ENCODE measurements around the gene THEMIS.

The THEMIS gene

DNA sequence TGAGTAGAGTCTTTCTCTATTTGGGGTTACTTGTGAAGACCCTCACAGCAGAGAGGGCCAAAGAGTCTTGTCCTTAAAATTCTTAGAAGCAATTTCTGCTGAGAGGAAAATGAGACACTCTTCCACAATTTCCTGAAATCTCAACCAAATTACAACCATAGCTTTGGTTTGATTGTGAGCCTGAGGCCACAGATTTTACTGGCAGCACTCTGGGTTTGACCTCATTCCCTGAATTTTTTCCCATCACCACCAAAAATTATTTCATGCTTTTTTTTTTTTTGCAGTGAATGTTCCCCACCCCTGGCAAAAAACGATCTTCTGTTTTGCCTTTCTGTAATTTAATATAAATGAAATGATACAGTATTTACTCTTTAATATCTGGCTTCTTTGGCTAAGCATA lies 125.5 kb downstream of the THEMIS start:
- no peaks in the 10 kb centered on the region for H3K9me2 ChIP-seq (replicated peaks; ENCODE audit: control insufficient read depth, low read length)
- H3K4me3 ChIP-seq (ENCODE audit: low read length), result no peak overlapping the region
- TF ChIP-seq, protein P1, sequence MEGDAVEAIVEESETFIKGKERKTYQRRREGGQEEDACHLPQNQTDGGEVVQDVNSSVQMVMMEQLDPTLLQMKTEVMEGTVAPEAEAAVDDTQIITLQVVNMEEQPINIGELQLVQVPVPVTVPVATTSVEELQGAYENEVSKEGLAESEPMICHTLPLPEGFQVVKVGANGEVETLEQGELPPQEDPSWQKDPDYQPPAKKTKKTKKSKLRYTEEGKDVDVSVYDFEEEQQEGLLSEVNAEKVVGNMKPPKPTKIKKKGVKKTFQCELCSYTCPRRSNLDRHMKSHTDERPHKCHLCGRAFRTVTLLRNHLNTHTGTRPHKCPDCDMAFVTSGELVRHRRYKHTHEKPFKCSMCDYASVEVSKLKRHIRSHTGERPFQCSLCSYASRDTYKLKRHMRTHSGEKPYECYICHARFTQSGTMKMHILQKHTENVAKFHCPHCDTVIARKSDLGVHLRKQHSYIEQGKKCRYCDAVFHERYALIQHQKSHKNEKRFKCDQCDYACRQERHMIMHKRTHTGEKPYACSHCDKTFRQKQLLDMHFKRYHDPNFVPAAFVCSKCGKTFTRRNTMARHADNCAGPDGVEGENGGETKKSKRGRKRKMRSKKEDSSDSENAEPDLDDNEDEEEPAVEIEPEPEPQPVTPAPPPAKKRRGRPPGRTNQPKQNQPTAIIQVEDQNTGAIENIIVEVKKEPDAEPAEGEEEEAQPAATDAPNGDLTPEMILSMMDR (IDR thresholded peaks at IDR 0.05; ENCODE audit: low read depth, low read length, poor library complexity, severe bottlenecking), result no peak
- no peak for TF ChIP-seq EZH2phosphoT487 (IDR thresholded peaks at IDR 0.05; ENCODE audit: borderline replicate concordance, low read length)
- no peak overlapping the region for H3K4me2 ChIP-seq (ENCODE audit: low read length)
- no peaks in the 10 kb centered on the region for H3K36me3 ChIP-seq (ENCODE audit: control insufficient read depth, low read length)
- no peaks in the 10 kb centered on the region for H3K9me3 ChIP-seq (ENCODE audit: control insufficient read depth, insufficient read depth, low read length)
- H4K20me1 ChIP-seq (ENCODE audit: control insufficient read depth, insufficient read depth, low read depth, low read length), result no peaks in the 10 kb centered on the region
- H3K79me2 ChIP-seq (ENCODE audit: control insufficient read depth, low read length), result no peaks in the 10 kb centered on the region
- no peaks in the 10 kb centered on the region for H3K4me1 ChIP-seq (ENCODE audit: control insufficient read depth, low read length)
- no peak overlapping the region for H3K27ac ChIP-seq (ENCODE audit: low read depth, low read length)
- H3F3A ChIP-seq (ENCODE audit: control insufficient read depth, insufficient read depth), result no peaks in the 10 kb centered on the region
- H3K27me3 ChIP-seq (ENCODE audit: control insufficient read depth, low read length), result no peaks in the 10 kb centered on the region

DNA sequence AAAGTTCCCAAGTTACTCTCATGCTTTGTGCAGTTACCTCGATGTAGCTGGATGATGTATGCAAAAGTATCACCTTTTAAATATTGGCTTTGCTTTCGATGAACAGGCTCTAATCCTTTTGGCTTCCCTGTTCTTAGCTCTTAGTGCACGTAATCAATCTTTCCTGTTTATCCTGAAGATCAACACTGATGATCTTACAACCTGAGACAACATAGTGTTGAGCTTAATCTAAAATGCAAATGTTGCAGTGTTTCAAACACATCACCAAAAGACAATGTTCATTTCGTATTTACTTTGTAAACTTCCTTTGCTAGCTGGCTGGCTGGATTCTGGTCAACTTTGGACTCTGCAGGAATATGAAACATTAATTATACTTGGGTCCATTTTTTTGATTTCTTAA lies 132.1 kb downstream of the THEMIS start:
- Histone ChIP-seq H3K27ac (ENCODE audit: low read depth, low read length) (no peak overlapping the region), H3K27me3 (ENCODE audit: control insufficient read depth, low read length) (no peaks in the 10 kb centered on the region), H3K4me2 (ENCODE audit: low read length) (no peak overlapping the region), H3K9me2 (replicated peaks; ENCODE audit: control insufficient read depth, low read length) (no peaks in the 10 kb centered on the region), H3K36me3 (ENCODE audit: control insufficient read depth, low read length) (no peaks in the 10 kb centered on the region), H3K9me3 (ENCODE audit: control insufficient read depth, insufficient read depth, low read length) (no peaks in the 10 kb centered on the region), H4K20me1 (ENCODE audit: control insufficient read depth, insufficient read depth, low read depth, low read length) (no peaks in the 10 kb centered on the region), H3F3A (ENCODE audit: control insufficient read depth, insufficient read depth) (no peaks in the 10 kb centered on the region), H3K79me2 (ENCODE audit: control insufficient read depth, low read length) (no peaks in the 10 kb centered on the region), H3K4me3 (ENCODE audit: low read length) (no peak overlapping the region), H3K4me1 (ENCODE audit: control insufficient read depth, low read length) (no peaks in the 10 kb centered on the region)
- TF ChIP-seq EZH2phosphoT487 (IDR thresholded peaks at IDR 0.05; ENCODE audit: borderline replicate concordance, low read length), result no peak
- TF ChIP-seq, protein P1 (IDR thresholded peaks at IDR 0.05; ENCODE audit: low read depth, low read length, poor library complexity, severe bottlenecking), result no peak

DNA sequence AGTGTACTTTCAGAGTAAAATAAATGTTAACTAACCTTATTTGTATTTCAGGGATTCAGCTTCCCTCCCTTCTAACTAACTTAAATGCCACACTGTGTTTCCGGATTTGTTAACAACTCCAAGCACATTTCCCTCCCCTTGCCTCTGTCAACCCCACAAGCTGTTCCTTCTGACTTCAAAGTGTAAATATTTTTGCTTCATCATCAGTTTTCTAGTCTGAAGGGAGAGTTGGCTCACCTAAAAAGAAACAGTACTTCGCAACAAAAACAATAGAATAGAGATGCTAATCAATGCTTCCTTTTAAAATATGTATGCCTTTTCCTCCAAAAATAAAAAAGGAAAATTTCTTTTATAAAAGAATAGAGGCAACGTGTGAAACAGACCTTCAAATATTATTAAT lies 132.6 kb downstream of the THEMIS start:
- Histone ChIP-seq H3K4me3 (ENCODE audit: low read length) (no peak overlapping the region), H4K20me1 (ENCODE audit: control insufficient read depth, insufficient read depth, low read depth, low read length) (no peaks in the 10 kb centered on the region), H3K4me2 (ENCODE audit: low read length) (no peak overlapping the region), H3K27me3 (ENCODE audit: control insufficient read depth, low read length) (no peaks in the 10 kb centered on the region), H3K4me1 (ENCODE audit: control insufficient read depth, low read length) (no peaks in the 10 kb centered on the region), H3K79me2 (ENCODE audit: control insufficient read depth, low read length) (no peaks in the 10 kb centered on the region), H3F3A (ENCODE audit: control insufficient read depth, insufficient read depth) (no peaks in the 10 kb centered on the region), H3K9me3 (ENCODE audit: control insufficient read depth, insufficient read depth, low read length) (no peaks in the 10 kb centered on the region), H3K9me2 (replicated peaks; ENCODE audit: control insufficient read depth, low read length) (no peaks in the 10 kb centered on the region), H3K27ac (ENCODE audit: low read depth, low read length) (no peak overlapping the region), H3K36me3 (ENCODE audit: control insufficient read depth, low read length) (no peaks in the 10 kb centered on the region)
- no peak for TF ChIP-seq EZH2phosphoT487 (IDR thresholded peaks at IDR 0.05; ENCODE audit: borderline replicate concordance, low read length)
- TF ChIP-seq, protein P1 (IDR thresholded peaks at IDR 0.05; ENCODE audit: low read depth, low read length, poor library complexity, severe bottlenecking), result no peak

DNA sequence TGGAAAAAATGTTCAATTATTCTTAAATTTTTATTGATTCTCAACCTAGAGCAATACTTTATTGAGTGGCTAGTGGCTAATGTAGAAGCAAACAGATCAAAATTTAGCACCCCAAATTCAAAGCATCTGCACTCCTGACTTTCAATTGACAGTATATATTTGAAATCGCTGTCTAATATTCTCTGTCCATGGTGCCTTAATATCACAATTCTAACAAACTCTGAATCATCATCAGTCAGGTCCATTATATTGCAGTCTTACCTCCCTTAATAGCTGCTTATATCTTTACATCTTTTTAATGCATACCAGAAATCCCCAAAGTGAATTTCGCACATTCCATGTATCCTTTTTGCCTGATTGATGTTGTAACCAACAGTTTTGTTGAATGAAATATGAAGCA lies 134.9 kb downstream of the THEMIS start:
- Histone ChIP-seq H4K20me1 (ENCODE audit: control insufficient read depth, insufficient read depth, low read depth, low read length) (no peaks in the 10 kb centered on the region), H3K36me3 (ENCODE audit: control insufficient read depth, low read length) (no peaks in the 10 kb centered on the region), H3K4me1 (ENCODE audit: control insufficient read depth, low read length) (no peaks in the 10 kb centered on the region), H3K9me3 (ENCODE audit: control insufficient read depth, insufficient read depth, low read length) (no peaks in the 10 kb centered on the region), H3K27ac (ENCODE audit: low read depth, low read length) (no peak overlapping the region), H3K9me2 (replicated peaks; ENCODE audit: control insufficient read depth, low read length) (no peaks in the 10 kb centered on the region), H3K79me2 (ENCODE audit: control insufficient read depth, low read length) (no peaks in the 10 kb centered on the region), H3K4me3 (ENCODE audit: low read length) (no peak overlapping the region), H3K27me3 (ENCODE audit: control insufficient read depth, low read length) (no peaks in the 10 kb centered on the region), H3K4me2 (ENCODE audit: low read length) (no peak overlapping the region), H3F3A (ENCODE audit: control insufficient read depth, insufficient read depth) (no peaks in the 10 kb centered on the region)
- TF ChIP-seq, protein P1 (IDR thresholded peaks at IDR 0.05; ENCODE audit: low read depth, low read length, poor library complexity, severe bottlenecking), result no peak
- no peak for TF ChIP-seq EZH2phosphoT487 (IDR thresholded peaks at IDR 0.05; ENCODE audit: borderline replicate concordance, low read length)
